Fibroblast of skin of left biceps (primary cell): ENCODE results near the gene CD300LG.
A peak's percentile ranks its signal among the peaks of the same experiment; 100 is the strongest.
"Not testable (repeated sequence)": the region's sequence is repeated elsewhere in the genome, so short reads cannot be mapped to it uniquely, and the experiment has no call there.

Source experiments
- DNase-seq, 2 experiments: peaks; one replicate each; pipeline ENCODE4 v3.0.0-alpha.2; 2013; ENCODE audit warnings: low read depth in 2 of 2

CD300LG gene

GRCh38 chr17:43846963-43847371 is at the start of gene CD300LG:
Gene CD300LG (plus strand): TSS chr17:43847176. CDS start chr17:43847217, 41 bp downstream.
- DNase-seq: no peak

DNA sequence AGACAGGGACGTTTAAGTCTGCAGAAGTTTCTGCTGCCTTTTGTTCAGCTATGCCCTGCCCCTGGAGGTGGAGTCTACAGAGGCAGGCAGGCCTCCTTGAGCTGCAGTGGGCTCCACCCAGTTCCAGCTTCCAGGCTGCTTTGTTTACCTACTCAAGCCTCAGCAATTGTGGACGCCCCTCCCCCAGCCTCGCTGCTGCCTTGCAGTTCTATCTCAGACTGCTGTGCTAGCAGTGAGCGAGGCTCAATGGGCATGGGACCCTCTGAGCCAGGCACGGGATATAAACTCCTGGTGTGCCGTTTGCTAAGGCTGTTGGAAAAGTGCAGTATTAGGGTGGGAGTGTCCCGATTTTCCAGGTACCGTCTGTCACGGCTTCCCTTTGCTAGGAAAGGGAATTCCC is 49.0 kb upstream of the CD300LG start:
- not testable (repeated sequence) for DNase-seq

- no peak for DNase-seq
Observed at GRCh38 chr17:43799047-43799446, 47.9 kb upstream of the CD300LG start.

DNA sequence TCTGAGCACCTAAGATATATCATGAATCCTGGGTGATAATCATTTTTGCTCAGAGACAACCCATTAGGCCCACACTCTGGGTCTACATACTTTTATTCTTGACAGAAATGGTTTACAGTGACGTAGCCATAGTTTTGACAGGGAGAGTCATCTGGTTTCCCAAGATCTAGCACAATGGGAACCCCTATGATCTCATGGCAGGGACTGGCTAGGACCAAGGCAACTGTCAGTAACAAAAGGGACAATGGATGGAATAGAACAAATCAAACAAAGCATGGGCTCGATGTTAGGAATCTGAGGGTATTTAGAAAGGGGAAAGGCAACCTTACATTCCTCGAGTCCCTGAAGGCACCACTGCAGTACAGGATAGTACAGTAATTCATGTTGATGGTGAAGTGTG is 46.2 kb upstream of the CD300LG start:
- DNase-seq: no peak

DNA sequence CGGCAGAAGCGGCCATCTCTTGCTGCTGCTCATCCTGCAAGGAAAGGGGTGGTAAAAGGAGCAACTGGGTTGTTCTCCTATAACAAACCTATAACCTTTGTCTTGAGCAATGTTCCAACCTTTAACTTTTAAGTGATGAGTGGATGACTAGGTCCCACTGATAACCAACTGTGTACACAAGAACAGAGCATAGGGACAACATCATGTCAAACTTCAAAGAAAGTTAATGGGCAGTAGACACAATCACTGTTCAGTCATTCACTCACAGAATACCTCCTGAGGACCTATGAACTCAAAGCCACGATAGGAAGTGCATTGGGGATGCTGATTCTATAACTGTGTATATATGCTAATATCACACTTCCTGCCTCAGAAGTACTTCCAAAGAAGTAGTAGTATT is 45.1 kb upstream of the CD300LG start:
- DNase-seq: no peak

- DNase-seq: no peak
Observed at GRCh38 chr17:43803758-43804157, 43.2 kb upstream of the CD300LG start.

- DNase-seq: no peak
Observed at GRCh38 chr17:43805117-43805516, 41.9 kb upstream of the CD300LG start.

DNA sequence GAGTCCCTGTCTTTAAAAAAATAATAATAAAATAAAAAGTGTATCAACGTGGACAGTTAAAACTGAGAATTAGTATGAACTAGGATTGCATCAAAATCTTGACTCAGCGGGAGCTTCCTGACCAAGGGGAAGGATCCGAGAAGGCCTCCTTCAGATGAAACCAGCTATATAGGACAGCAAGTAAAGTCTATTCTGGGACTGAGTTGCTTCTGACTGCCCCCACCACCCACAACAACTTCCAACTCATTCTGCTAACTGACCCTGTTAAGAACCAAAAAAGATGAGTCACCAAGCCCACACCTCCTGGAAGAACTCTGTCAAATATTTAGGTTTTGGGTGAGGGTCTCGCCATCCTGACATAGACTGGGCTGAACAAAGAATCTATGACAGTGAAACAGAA is 38.9 kb upstream of the CD300LG start:
- no peak for DNase-seq

DNA sequence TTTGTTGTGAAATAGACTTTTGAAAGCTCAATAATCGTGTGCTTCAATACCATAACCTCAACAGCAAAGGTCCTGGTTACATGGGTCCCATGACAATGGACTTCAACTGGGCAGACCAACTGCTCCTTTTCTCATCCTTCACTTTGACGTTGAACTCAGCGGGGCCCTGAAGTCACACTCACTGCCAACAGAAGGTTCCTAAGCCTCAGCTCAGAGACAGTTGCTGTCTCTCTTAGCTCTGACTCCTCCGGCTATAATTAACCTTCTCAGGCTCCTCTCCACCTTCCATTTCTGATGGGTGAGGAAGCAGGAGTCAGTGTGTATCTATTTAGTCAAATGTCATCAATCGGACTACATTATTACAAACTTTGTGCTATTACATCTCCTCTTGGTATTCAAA is 37.9 kb upstream of the CD300LG start:
- no peak for DNase-seq

DNA sequence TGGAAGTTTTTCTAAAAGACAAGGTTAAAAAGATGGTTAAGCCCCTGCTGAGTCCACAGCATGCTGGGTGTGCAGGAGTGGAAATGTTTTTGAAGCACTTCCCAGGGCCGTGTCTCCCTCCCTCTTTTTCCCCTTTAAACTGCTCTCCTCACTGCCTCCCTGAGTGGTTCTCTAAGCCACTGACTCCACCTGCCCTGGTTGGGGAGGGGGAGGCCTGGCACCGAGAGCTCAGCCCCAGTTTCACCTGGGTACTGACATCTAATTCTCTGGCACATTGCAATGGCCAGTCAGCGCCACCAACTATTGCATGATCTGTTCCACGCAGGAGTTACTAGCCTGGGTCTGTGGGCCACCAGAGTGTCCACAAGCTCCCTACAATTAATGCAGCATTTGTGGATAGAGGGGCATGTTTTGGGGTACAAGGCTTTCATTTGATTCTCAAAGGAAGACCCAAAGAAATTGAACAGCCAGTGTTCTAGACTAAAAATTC is 36.7 kb upstream of the CD300LG start:
- DNase-seq: no peak

GRCh38 chr17:43810823-43811222 is 36.2 kb upstream of the CD300LG start:
- no peak for DNase-seq

- no peak for DNase-seq
Observed at GRCh38 chr17:43812396-43813265, 34.3 kb upstream of the CD300LG start.

- DNase-seq: no peak
Observed at GRCh38 chr17:43813386-43813785, 33.6 kb upstream of the CD300LG start.

DNA sequence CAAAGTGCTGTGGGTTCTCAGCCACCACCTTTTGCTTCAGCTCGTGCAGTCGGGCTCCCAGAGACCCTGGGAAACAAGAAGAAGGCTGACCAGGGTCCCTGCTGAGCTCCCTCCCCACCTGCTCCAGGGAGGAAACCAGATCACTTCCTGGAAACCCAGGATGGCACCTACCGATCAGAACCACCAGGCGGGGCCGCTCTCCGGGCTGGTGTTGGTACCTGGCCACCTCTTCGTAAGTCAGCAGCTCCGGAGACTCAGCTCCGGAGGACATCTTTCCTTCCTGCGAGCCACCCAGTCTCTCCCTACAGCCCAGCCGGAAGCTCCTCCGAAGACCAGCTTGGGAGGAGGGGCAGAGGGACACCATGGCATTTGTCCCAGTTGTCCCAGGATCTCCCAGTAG is 33.0 kb upstream of the CD300LG start:
- DNase-seq: no peak

DNA sequence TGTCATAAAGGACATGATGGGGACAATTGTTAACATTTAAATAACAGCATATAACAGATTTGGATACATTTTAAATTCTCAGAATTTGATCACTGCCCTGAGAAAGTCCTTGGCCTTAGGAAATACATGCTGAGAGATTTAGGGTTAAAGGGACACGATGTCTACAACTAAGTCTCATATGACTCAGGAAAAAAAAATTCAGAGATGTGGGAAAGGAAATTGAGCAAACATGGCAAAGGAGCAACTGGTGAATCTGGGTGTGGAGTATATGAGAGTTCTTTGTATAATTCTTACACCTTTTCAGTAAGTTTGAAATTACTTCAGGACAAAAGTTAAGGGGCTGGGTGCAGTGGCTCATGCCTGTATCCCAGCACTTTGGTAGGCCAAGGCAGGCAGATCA is 32.3 kb upstream of the CD300LG start:
- DNase-seq: peak; percentile 24 to 30

GRCh38 chr17:43816336-43817320 is 30.3 kb upstream of the CD300LG start:
- no peak for DNase-seq

- no peak for DNase-seq
Observed at GRCh38 chr17:43817826-43818225, 29.1 kb upstream of the CD300LG start.

- DNase-seq: no peak
Observed at GRCh38 chr17:43818966-43819365, 28.0 kb upstream of the CD300LG start.

DNA sequence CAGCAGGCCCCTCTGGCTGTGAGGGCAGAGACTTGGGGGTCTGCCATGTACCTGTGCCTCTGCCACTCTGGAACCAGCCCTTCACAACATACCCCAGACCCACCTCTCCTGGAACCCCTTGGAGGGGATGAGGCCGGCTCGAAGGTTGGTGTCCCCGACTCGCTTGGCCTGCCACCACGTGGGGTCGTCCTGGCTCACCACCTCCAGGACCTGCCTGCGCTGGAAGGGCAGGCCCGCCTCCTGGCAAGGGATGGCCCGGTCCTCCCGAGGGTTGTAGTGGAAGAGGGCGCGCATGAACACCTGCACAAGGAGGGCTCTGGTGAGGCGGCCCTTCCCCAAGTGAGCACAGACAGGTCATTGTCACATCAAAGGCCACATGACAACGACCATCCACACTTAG is 26.2 kb upstream of the CD300LG start:
- no peak for DNase-seq

GRCh38 chr17:43822570-43823190 is 24.3 kb upstream of the CD300LG start:
- DNase-seq: no peak

- no peak for DNase-seq
Observed at GRCh38 chr17:43823350-43824084, 23.5 kb upstream of the CD300LG start.
